Activated T-cell treated with anti-CD3 and anti-CD28 coated beads, Interleukin-2, amount 50 U/mL, for 4 hours (primary cell): ENCODE results near the gene ARHGAP8. TPM values are rescaled to one million over a fixed set of nuclear protein-coding genes. Genes with fewer than 3 reads are reported as not detected.

Experiments
- ATAC-seq, 2 donors: fragments of 200-7000 bp; cut with Tn5 transposase; one replicate each; pipeline ENCODE4 v1.10.0; 2021
- DNase-seq: peaks from one replicate; pipeline ENCODE4 v3.0.0-alpha.2; 2020
- H3K27me3 Mint-ChIP-seq: one replicate; pipeline ENCODE4 v1.8.0; 2021; ENCODE audit warnings: low read depth, mixed read lengths
- H3K36me3 Mint-ChIP-seq: one replicate; pipeline ENCODE4 v1.8.0; 2022; ENCODE audit warnings: mixed read lengths; ENCODE audit not compliant: insufficient read depth
- H3K4me1 Mint-ChIP-seq: one replicate; pipeline ENCODE4 v1.8.0; 2021; ENCODE audit warnings: low read depth, mixed read lengths
- H3K4me3 Mint-ChIP-seq: one replicate; pipeline ENCODE4 v1.8.0; 2021; ENCODE audit warnings: mild to moderate bottlenecking, moderate library complexity, mixed read lengths
- H3K9me3 Mint-ChIP-seq: one replicate; pipeline ENCODE4 v1.8.0; 2021; ENCODE audit warnings: mixed read lengths
- total RNA-seq, 3 donors: library from RNA; stranded (reverse); gene quantifications; one replicate each; pipeline ENCODE4 v1.2.1, GENCODE V29; 2021

ARHGAP8 gene
- total RNA-seq, 3 donors from 2014 or later, result 0.53 to 2.0 (median 1.0) TPM

DNA sequence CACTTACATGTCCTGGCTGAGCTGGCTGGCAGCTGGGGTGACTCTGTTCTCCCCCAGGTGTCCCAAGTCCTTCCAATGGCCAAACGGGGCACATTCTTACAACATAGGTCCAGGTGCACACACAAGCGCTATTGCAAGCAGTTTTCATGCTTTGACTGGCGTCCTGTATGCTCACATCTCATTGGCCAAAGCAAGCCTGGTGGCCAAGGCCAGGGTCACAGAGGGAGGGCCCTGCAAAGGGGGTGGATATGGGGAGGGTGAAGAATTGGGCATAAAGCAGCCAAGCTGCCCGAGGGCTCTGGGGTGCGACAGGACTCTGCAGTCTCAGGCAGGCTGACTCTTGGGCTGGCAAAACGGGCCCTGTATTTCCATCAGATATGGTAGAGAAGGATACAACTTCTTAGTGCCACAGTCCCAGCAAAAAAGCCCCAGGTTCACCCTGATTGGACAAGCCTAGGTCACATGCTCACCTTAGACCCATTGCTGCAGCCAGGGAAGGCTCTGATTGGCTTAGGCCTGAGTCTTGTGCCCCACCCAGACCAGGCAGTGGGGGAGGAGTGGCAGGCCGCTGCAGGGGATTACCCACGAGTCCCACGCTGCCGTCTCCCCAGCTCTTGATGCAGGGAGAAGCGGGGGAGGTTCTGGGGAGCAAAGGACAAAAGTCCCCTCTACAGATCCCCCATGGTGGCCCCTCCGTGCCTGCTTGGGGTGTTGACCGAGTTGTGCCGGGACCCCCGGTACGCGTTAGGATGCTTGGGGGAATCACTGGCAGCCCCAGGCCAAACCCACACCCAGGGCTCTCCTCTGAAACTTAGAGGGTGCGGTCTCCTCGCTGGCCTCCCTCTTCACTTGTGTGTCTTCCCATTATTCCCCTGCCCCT is 110.8 kb downstream of the ARHGAP8 start:
- Mint-ChIP-seq H3K4me3 (no peak overlapping the region), H3K36me3 (no peaks in the 10 kb centered on the region), H3K27me3 (peaks cover 6% of the 10 kb centered on the region), H3K4me1 (no peaks in the 10 kb centered on the region), H3K9me3 (no peaks in the 10 kb centered on the region)
- no peak for ATAC-seq
- DNase-seq, result no peak

DNA sequence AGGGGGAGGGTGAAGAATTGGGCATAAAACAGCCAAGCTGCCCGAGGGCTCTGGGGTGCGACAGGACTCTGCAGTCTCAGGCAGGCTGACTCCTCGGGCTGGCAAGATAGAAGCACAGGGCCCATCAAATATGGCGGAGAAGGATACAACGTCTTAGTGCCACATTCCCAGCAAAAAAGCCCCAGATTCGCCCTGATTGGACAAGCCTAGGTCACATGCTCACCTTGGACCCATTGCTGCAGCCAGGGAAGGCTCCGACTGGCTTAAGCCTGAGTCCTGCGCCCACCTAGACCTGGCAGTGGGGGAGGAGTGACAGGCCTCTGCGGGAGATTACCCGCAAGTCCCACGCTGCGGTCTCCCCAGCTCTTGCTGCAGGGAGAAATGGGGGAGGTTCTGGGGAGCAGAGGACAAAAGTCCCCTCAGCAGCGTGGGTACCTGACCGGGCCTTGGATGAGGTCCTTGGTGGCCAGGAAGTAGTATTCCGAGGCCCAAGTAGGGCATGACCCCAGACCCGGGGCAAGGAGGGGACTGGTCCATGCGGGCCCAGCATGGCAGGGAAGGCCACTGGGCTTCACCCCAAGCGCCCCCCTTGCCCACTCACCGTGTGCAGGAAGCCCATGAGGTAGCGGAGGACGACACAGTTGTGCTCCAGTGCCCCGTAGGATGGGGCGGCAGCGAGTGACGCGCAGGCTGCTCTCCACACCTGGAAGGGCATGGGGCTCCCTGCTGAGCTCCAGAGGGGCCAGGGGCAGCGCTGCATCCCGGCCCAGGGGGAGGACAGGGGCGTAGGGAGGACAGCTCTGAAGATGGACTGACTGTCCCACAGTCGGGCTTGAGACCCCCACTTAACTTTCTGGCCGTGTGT is 113.0 kb downstream of the ARHGAP8 start:
- ATAC-seq, result no peak
- no peak for DNase-seq
- Mint-ChIP-seq H3K4me3 (no peak overlapping the region), H3K4me1 (no peaks in the 10 kb centered on the region), H3K9me3 (no peaks in the 10 kb centered on the region), H3K27me3 (peaks cover 9% of the 10 kb centered on the region), H3K36me3 (no peaks in the 10 kb centered on the region)

DNA sequence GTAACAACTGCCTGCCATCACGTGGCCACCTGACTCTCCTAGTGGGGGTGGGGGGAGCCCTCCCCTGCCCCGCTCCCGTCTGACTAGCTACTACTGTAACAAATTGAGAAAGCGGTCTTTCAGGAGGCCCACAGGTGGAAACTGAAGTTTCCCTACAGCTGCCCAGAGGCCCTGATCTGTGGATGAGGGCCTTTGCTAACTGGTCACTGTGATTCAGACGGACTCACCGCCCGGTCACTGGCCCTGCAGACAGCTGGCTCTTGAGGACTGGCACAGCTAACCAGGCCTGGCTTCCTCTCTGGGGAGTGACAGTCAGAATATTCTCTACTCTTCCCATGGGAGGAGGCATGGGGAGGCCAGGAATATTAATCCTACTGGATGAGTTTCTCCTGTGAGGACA is 116.8 kb downstream of the ARHGAP8 start:
- Mint-ChIP-seq H3K4me3 (no peak overlapping the region), H3K9me3 (peaks cover 7% of the 10 kb centered on the region), H3K27me3 (peaks cover 11% of the 10 kb centered on the region), H3K4me1 (no peaks in the 10 kb centered on the region), H3K36me3 (no peaks in the 10 kb centered on the region)
- ATAC-seq (no peak), DNase-seq (no peak)

DNA sequence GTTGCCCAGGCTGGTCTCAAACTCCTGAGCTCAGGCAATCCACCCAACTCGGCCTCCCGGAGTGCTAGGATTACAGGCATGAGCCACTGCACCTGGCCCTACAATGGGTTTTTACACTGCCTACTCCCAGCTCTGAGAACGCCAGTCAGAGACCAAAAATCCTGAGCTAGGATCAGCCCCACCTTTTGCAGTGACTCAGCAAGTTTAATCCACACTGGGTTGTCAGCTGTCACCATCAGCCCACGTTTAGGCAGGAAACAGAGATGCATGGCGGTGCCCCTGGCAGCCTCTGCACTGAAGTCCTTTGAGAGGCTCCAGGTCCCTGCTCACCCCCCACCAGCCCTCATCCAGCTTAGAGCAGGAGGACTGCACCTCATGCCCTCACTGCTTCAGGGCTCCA is 117.6 kb downstream of the ARHGAP8 start:
- Mint-ChIP-seq H3K27me3 (peaks cover 11% of the 10 kb centered on the region), H3K4me3 (no peak overlapping the region), H3K9me3 (peaks cover 7% of the 10 kb centered on the region), H3K36me3 (no peaks in the 10 kb centered on the region), H3K4me1 (no peaks in the 10 kb centered on the region)
- DNase-seq (no peak), ATAC-seq (no peak)

DNA sequence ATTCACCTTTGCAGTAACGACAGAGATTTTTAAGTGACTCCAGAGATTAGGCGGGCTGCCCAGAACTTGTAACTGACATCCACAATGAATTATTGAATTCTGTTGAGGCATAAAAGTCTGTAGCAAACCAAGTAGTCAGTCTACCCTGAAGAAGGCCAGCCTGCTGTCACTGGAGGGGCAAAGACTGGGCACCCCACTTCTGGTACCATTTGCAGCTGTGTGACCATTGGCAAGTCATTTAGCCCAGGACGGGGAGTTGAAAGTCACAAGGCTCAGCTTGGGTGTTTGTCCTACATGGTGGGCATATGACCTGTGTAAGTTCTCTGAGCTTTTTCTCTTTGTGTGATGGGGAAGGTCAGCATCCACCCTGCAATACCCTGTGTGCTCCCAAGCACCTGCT is 119.4 kb downstream of the ARHGAP8 start:
- DNase-seq (no peak), ATAC-seq (no peak)
- H3K27me3 Mint-ChIP-seq, result peaks cover 11% of the 10 kb centered on the region
- H3K4me3 Mint-ChIP-seq, result no peak overlapping the region
- no peaks in the 10 kb centered on the region for H3K4me1 Mint-ChIP-seq
- H3K9me3 Mint-ChIP-seq, result peaks cover 10% of the 10 kb centered on the region
- H3K36me3 Mint-ChIP-seq, result no peaks in the 10 kb centered on the region

DNA sequence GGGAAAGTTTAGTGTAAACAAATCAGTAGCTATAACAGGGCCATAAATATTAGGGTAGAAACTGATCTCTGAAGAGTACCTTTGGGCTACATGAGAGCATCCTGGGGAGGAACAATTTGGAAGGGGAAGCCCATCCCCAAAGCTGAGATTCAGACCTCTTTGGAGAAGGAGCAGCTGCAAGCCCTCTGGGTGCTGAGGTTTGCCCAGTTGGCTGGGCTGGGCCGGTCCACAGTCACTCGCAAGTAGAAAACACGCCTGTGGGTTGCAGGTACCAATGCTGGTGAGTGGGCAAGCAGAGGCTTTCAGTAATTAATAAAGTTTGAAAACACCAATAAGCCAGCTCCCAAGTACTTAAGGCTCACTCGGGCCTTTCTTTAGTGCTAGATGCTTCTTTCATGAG is 124.5 kb downstream of the ARHGAP8 start:
- no peak for ATAC-seq
- no peak for DNase-seq
- Mint-ChIP-seq H3K4me3 (no peak overlapping the region), H3K9me3 (peaks cover 4% of the 10 kb centered on the region), H3K27me3 (peaks cover 2% of the 10 kb centered on the region), H3K4me1 (no peaks in the 10 kb centered on the region), H3K36me3 (no peaks in the 10 kb centered on the region)

DNA sequence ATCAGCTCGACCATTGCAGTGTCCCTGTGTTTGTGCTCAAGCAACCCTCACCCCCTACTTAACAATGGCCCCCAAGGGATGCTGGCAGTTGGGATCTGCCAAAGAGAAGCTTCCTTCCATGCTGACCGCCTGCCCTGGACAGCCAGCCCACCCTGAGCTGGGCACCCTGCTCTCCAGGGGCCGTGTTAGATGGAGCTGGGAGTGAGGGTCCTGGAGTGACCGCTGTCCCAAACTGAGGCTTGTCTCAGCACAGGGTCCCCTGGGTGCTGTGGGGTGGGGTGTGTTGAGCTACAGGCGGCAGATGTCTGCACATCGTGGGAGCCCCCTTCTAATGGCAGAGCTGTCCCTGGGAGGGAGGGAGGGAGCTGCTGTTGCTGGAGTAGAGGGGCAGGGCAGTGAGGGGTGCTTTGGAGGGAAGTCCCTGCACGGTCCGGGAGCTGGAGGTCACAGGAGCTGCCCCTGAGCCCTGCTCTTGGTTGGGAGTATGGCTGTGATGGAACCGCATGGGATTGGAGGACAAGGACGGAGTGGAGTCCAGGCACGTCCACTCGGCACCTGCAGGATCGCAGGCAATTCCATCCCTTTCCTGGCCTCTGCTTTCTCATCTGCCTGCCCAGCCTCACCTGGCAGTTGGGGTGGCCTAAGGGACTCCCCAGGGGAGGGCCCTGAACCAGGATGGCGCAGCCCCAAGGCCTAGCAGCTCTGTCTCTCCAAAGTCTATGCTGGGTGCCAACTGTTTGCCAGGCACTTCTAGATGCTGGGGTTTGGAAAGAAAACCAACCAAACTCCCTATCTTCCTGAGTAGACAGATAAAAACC is 126.3 kb downstream of the ARHGAP8 start:
- ATAC-seq (no peak), DNase-seq (no peak)
- Mint-ChIP-seq H3K4me3 (no peak overlapping the region), H3K9me3 (peaks cover 3% of the 10 kb centered on the region), H3K36me3 (no peaks in the 10 kb centered on the region), H3K4me1 (no peaks in the 10 kb centered on the region), H3K27me3 (no peaks in the 10 kb centered on the region)

DNA sequence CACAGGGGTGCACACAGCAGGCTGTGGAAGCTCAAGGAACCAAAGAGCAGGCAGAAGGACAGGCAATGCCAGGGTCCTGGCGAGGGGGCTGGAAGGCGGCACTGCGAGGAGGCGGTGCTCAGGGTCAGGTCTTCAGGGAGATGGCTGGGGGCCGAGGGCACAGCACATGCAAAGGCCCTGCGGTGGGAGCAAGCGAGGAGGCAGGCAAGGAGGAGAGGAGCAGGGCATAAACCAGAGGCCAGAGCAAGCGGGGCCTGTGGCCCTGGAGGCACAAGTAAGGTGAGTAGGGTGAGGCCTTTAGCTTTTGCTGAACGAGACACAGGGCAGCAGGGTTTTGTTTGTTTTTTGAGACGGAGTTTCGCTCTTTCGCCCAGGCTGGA is 126.9 kb downstream of the ARHGAP8 start:
- Mint-ChIP-seq H3K4me1 (no peaks in the 10 kb centered on the region), H3K36me3 (no peaks in the 10 kb centered on the region), H3K9me3 (peaks cover 3% of the 10 kb centered on the region), H3K27me3 (no peaks in the 10 kb centered on the region), H3K4me3 (no peak overlapping the region)
- DNase-seq, result no peak
- no peak for ATAC-seq

DNA sequence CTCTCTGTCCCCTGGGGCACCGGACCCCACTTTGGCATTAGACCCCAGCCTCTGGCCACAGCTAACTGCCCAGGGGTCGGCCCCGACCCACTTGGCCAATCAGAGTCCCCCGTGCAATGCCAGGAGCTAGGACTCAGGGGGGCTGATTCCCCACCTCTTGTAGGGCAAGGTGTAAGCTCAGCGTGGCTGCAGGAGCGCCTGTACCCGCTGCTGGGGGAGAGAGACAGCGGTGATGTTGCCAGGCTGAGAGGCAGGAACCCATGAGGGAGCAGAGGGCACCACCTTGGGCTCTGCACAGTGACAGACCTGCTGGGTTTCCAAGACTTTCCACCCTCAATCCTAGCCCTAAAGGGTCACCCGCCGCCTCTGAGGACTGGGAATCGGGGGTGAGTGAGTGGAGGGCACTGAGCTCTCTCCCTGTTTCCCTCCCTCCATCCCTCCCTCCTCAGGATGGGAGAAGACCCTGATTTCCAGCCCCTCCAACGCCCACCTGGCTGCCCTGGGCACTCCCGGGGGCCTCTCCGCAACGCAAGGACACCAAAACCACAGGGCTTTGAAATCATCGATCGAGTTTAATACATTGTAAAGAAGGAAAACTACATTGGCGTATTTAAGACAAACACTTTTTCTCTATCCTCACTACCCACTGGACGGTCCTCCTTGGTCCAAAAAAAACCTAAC is 128.4 kb downstream of the ARHGAP8 start:
- ATAC-seq (no peak), DNase-seq (no peak)

DNA sequence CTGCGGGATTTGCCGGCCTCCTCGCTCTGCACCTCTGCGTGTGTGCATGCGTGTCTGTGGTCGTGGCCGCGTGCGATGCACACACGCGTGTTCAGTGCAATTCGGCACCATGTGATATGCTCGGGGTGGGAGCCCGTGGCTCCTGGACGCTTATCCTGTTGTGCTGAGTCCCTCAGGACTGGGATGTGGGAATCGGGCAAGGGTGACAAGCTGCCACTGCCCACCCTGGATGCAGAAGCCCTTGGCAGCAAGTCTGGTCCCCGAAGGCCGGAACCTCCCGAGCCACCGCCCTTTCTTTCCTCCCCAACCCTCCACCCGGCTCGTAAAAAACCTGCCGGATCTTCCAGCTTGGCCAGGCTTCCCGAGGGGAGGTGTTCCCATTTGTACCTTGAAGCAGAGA is 129.2 kb downstream of the ARHGAP8 start:
- H3K9me3 Mint-ChIP-seq, result peaks cover 1% of the 10 kb centered on the region
- ATAC-seq (no peak), DNase-seq (no peak)
- no peak overlapping the region for H3K4me3 Mint-ChIP-seq
- no peaks in the 10 kb centered on the region for H3K36me3 Mint-ChIP-seq
- H3K27me3 Mint-ChIP-seq, result no peaks in the 10 kb centered on the region
- H3K4me1 Mint-ChIP-seq, result no peaks in the 10 kb centered on the region

More for the DNA sequence above, 128.4 kb downstream of the ARHGAP8 start:
- H3K36me3 Mint-ChIP-seq, result no peaks in the 10 kb centered on the region
- H3K27me3 Mint-ChIP-seq, result no peaks in the 10 kb centered on the region
- H3K4me3 Mint-ChIP-seq, result no peak overlapping the region
- H3K9me3 Mint-ChIP-seq, result peaks cover 3% of the 10 kb centered on the region
- no peaks in the 10 kb centered on the region for H3K4me1 Mint-ChIP-seq

DNA sequence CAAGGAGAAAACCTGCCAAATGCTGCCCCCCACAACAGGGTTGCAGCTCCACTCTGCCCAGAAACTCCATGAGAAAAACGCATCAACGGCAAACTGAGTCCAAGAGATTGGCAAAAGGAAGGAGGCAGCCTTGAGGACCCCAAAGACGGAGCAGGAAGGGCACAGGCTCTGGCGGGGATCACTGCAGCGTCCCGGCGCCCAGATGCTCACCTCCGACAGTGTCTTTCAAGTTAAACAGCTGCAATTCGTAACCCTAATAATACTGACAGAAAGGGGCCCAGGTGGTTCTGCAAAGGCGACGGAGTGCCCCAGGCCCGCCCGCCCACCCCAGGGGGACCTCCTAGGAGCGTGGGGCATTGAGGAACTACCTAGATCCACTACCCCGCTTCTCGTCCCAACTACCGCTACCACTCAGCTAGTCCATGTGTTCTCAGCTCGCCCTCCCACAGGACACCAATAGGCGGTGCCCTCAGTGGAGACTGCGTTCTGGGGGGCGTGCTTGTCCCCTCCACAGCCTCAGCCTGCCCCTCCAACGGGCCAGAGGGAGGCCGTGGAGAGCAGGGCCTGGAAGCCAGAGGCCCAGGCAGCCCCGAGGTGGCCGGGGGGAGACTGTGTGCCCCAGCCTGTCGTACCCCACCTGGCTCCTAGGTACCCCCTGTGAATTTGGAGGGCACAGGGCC is 130.0 kb downstream of the ARHGAP8 start:
- ATAC-seq (no peak), DNase-seq (no peak)
- Mint-ChIP-seq H3K4me1 (no peaks in the 10 kb centered on the region), H3K36me3 (no peaks in the 10 kb centered on the region), H3K9me3 (no peaks in the 10 kb centered on the region), H3K27me3 (no peaks in the 10 kb centered on the region), H3K4me3 (no peak overlapping the region)

DNA sequence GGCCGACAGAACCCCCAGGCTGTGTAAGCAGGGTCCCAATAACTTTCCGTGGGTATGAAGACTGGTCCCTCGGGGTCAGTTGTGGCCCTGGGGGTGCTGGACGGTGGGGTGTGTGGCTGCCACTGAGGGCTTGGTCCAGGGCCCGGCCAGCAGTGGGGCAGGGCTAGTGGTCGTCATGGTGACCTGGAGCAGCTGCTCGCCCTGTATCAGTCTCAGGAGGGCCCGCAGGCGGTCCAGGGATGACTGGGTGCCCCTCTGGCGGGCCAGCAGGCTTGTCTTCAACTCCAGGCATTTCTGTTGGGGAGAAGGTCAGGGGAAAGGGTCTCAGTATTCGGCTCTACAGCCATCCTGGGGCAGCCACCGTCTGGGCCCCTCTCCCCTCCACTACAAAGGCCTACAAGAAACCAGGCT is 130.6 kb downstream of the ARHGAP8 start:
- ATAC-seq (no peak), DNase-seq (no peak)
- no peaks in the 10 kb centered on the region for H3K36me3 Mint-ChIP-seq

DNA sequence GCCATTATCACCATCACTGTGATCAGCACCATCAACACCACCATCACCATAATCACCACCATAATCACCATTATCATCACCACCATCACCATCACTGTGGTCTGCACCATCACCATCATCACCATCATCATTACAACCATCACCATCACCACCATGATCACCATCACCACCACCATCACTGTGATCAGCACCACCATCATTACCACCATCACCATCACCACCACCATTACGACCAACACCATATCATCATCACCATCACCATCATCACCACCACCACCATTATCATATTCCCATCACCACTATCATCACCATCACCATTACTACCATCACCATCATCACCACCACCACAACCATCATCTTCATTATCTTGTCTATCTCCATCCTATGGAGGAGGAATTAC is 132.2 kb downstream of the ARHGAP8 start:
- Mint-ChIP-seq H3K4me1 (no peaks in the 10 kb centered on the region), H3K9me3 (no peaks in the 10 kb centered on the region), H3K27me3 (no peaks in the 10 kb centered on the region), H3K36me3 (no peaks in the 10 kb centered on the region), H3K4me3 (no peak overlapping the region)
- DNase-seq (no peak), ATAC-seq (no peak)

More for the DNA sequence above, 130.6 kb downstream of the ARHGAP8 start:
- Mint-ChIP-seq H3K4me3 (no peak overlapping the region), H3K4me1 (no peaks in the 10 kb centered on the region), H3K9me3 (no peaks in the 10 kb centered on the region), H3K27me3 (no peaks in the 10 kb centered on the region)
